ENCODE results near the gene PSTPIP1.

DNA sequence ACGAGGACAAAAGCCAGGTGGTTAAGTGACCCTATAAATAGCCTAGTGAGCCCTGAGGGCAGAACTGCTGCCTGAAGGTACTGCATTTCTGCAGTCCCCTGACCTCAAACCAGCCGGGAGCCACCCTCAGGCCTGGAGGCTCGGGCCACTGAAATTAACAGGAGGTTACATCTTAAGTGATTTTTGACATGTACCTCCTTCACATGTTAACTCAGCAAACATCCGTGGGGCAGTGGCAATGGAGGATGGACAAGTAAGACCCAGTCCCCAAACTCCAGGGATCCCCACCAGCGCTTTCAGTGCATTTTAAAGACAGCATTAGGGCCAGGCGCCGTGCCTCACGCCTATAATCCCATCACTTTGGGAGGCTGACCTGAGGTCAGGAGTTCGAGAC is 26.2 kb downstream of the PSTPIP1 start:
- TF ChIP-seq, protein P1, sequence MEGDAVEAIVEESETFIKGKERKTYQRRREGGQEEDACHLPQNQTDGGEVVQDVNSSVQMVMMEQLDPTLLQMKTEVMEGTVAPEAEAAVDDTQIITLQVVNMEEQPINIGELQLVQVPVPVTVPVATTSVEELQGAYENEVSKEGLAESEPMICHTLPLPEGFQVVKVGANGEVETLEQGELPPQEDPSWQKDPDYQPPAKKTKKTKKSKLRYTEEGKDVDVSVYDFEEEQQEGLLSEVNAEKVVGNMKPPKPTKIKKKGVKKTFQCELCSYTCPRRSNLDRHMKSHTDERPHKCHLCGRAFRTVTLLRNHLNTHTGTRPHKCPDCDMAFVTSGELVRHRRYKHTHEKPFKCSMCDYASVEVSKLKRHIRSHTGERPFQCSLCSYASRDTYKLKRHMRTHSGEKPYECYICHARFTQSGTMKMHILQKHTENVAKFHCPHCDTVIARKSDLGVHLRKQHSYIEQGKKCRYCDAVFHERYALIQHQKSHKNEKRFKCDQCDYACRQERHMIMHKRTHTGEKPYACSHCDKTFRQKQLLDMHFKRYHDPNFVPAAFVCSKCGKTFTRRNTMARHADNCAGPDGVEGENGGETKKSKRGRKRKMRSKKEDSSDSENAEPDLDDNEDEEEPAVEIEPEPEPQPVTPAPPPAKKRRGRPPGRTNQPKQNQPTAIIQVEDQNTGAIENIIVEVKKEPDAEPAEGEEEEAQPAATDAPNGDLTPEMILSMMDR (IDR thresholded peaks at IDR 0.05), result no peak
- no peak for TF ChIP-seq POLR2A (IDR thresholded peaks at IDR 0.05)

All from esophagus squamous epithelium (tissue), 4 donors.